DMS114 treated with DMSO at 0.1 percent for 48 hours (cell line): ENCODE measurements around the gene DPPA4.

Experiments used
- DNase-seq: peaks from one replicate; lab custom pipeline; 2025; ENCODE audit not compliant: unreplicated experiment; lab: John Stamatoyannopoulos, UW

The DPPA4 gene

DNA sequence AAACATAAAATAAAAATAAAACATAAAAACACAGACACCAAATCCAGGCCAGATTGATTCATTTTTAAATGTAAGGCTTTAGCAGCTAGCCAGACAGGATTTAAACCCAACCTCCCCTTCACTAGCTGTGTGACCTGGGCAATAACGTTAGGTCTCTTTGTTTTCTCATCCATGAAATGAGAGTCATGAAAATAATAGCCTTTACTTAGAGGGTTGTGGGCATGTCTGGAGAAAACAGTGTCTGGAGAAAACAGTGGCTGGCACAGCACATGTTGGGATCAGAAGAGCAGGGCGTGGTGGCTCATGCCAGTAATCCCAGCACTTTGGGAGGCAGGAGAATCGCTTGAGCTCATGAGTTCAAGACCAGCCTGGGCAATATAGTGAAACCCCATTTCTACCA lies 1.9 kb upstream of the DPPA4 start:
- DNase-seq, result no peak

DNA sequence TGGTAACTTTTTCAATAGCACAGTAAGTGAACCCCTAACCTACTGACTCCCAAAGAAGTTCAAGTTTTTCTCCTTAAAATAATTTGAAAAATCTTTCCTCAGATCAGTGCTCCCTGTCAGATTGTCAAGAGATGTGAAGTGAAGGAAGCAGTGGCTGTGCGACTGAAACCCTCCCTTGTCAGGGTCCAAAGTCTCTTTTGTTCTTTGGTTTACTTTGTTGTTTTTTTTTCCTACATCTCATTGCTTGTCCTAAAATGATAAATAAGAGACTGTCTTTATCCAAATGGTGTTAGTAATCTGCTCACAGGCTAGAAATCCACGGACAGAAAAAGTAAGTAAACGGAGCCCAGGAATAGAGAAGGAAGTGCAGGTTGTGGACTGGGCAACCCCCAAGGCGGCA lies 976 bp upstream of the DPPA4 start:
- DNase-seq, result no peak

DNA sequence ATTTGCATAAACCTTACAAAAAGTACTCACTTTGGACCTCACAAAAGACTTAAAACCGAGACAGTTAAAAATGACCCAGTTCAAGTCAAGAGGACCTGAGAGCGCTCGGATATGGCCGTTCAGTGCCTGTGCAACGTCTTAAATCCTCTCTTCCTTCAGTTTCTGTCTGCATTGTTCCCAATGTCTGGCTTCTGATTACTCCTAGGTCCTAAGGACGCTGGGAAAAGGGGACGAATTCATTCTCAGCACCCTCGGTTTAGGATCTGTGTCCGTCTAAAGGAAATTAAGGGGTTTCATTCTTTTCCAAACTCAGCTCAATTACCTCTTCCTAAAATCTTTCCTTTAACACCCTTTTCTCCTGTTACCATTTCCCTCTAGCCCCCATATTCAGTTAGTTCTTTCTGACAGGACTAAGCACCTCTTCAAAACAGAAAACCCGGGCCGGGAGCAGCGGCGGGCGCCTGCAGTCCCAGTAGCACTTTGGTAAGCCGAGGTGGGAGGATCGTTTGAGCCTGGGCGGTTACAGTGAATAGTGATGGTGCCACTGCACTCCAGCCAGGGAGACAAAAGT lies 970 bp downstream of the DPPA4 start:
- DNase-seq, result no peak

DNA sequence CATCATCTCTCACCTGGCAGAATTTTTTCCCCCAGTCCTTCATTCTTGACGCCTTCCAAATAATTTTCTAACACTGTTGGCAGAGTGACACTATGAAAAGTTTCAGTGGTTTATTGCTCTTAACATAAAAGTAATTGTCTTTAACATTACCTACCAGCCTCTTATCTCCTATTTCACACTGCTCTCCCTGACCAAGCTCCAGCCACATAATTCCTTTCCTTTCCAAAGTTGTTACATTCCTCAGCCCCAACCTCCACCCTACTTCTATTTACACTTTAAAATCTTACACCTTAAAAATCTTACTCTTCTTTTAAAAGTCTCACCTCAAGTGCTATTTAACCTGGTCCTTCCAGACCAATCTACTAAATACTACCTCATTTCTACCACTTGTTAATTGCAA lies 2.8 kb downstream of the DPPA4 start:
- DNase-seq, result no peak

DNA sequence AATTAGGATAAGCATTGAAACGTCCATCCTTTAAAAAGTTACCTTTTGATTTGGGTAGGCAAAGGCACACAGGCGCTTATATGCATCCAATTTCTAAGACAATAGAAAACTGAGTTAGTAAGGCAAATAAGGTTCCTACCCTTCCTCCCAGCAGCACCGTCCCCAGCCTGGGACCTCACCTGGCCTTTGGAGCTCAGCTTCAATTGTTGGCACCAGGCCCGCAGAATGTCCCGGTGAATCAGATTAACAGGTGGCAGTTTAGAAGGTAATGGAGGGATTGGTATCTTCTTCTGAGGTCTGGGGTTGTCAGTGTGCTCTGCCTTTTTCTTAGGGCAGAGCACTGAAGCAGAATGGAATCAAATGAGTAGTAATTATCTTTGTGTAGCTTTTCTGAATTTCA lies 5.7 kb downstream of the DPPA4 start:
- DNase-seq, result no peak

DNA sequence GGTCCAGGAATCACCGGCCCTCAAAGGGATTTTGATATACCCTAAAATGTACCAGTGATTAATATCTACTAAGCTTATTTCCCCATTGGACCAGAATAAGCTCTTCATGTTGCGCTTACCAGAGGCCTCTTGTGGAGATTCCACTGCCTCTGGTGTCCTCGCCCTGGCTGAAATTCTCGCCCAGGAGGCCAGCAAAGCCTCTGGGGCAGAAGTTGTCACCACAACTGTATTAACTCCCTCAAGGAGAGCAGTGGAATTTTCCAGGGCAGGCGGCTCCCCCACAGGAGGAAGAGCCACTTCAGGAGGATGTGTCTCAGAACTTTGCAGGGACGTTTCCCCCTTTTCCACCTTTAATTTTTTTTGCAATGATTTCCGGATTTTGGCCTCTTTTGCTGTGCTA lies 6.9 kb downstream of the DPPA4 start:
- no peak for DNase-seq

DNA sequence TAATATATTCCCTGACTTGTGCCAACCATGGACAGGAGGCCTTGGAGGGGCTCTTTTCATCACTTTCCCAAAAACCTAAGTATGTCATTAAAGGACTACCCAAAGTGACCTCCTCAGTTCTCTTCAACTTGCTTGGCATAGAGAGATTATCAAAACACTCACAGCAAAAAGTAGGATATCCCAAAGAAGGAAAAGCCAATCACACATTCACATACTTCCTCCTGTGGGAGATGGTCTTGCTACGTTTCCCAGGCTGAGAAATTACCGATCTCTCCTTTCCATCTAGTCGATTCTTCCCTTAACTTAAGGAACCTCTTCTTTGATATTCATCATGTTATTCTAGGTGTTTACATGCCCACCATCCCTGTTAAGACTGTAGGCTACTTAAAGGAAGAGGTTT lies 9.1 kb downstream of the DPPA4 start:
- no peak for DNase-seq

DNA sequence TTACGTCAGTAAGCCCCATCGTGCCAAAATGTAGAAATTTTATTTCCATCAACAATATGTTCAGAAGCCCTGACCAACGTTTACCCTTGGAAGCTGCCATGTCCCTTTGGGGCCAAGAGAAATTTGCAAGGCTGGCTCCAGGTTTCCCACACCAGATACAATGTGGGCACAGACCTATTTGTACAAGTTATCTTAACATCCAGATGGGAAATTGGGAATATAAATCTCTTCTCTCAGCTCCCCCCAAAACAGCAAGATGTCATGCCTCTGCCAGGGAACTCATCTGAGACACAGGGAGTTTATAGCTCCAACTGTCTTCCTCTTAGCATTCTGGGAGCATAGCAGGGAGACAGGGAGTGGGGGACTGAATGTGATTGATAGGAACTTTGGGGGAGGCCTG lies 11.7 kb downstream of the DPPA4 start:
- no peak for DNase-seq

DNA sequence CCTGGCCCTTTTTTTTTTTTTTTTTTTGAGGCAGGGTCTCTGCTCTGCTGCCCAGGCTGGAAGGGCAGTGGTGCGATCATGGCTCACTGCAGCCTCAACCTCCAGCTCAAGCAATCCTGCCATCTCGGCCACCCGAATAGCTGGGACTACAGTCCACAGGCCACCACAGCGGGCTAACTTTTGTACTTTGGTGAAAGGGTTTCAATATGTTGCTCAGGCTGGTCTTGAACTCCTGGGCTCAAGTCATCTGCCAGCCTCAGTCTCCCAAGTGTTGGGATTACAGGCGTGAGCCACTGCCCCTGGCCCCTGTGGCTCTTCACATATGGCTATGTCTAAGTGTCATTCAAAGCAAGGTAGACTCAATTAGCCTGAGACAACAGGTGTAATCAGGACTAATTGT lies 12.2 kb downstream of the DPPA4 start:
- DNase-seq, result no peak

DNA sequence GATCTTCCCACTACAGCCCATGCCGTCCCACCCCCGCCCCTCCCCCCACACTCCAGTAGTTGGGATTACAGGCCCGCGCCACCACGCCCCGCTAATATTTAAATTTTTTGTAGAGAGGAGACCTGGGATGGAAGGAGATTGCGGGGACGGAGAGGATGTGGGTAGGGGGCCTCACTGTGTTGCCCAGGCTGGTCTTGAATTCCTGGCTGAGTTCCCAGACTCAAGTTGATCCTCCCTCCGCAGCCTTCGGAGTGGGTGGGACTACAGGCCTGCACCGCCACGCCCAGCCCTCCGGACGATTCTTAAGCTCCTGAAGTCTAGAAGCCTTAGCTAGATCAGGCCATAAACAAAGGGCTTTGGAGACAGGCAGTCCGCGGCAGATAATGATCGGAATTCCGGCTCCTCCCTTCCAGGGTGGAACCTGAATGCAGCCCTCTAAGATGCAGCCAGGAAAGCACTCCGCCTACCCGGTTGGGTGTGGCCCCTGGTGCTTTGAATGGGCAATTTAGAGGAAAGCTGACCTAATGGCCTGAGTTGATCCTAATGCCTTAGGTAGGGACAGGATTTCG lies 21.1 kb downstream of the DPPA4 start, which contains the start of gene DPPA2:
TSS of gene DPPA2 (minus strand) at position 356 of the 569 bp plus-strand sequence. CDS start 1,975 bp downstream, outside the sequence.
- peak; percentile 62 for DNase-seq

DNA sequence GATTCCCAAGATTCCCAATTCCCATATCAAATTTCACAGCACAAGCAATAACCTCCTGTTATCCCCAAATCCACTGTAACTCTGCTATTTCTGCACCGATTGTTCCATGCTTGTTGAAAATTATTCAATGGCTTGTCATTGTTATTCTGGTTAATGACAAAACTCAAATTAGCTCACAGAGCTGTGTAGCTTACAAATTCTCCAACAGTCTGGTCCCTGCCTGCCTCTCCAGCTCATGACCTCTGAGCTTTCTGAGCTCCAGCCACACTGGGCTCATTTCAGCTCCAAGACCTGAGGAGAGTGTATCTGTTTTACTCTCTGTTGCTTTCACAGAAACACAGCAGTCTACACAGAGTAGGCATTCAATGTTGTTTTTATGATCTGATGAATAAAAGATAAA lies 24.3 kb downstream of the DPPA4 start:
- no peak for DNase-seq

DNA sequence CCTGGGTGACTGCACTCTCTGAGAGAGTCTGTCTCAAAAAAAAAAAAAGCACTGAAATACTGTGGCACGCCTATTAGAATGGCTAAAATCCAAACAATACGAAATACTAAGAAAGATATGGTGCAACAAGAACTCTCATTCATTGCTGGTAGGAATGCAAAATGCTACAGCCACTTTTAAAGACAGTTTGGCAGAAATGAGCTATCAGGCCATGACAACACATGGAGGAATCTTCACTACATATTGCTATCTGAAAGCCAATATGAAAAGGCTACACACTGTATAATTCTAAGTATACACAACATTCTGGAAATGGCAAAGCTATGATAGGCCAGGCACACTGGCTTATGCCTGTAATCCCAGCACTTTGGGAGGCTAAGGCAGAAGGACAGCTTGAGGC lies 39.9 kb downstream of the DPPA4 start:
- no peak for DNase-seq

DNA sequence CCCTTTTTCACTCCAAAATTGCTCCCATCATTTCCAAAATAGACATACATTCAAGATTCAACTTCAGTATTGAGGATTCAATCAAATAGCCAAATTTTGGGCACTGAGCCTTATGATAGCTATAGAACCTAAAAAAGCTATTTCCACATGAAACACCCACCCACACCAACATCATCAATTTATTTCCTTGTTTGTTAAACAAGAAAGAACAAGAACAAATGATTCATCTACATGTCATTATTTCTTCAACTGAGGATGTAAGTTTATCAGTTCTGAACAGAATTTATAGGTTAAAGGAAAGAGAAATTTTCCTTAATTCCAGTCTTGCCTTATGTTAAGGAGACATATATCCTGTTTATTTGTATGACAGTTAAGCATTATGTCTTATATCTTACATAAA lies 53.3 kb downstream of the DPPA4 start:
- DNase-seq, result no peak

DNA sequence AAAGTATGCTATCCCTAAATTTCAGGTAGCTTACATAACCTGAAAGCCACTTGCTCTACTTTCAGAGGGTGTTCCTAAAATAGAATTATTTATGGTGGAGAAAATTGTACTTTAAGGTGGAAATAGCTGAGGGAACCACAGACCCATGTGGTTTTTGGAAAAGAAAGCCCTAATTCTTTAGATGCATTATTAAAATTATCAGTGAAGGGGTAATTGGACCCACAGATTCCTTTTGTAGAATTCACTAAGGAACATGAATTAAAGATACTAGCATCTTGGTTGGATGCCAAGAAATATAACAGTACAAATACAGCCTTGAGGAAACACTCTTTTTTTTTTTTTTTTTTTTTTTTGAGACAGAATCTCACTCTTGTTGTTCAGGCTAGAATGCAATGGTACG lies 58.8 kb downstream of the DPPA4 start:
- DNase-seq, result no peak

DNA sequence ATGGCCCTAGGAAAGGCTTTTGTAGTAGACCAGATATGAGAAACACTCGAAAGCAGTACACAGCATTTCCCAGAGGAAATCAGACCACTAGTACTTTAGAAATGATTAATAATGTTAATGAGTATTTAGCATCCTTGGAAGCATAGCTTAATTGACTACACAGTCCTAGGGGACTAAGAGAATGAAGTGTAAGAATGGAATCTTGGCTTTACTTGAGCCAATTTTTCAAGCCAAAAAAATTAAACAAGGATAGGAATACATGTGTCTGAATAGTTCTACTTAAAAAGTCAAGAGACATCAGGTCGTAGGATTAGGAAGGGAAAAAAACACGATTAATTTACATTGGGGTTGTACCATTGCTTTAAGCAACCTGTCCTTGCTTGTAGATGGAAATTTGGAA lies 59.2 kb downstream of the DPPA4 start:
- no peak for DNase-seq
